ENCODE data around the gene SUPT7L. TPM values are rescaled to one million over a fixed set of nuclear protein-coding genes. Genes with fewer than 3 reads are reported as not detected.

SUPT7L gene
- total and polyA plus RNA-seq, 2 of the 13 experiments (the other 11 are each of a cell fraction or from before 2014, with no cell fraction given): 32.9 to 77.5 TPM

GRCh38 chr2:27628767-27629709 is 34.4 kb downstream of the SUPT7L start, which contains the start of the genes CCDC121 and GPN1 (continued):
- TF ChIP-seq, protein P1, sequence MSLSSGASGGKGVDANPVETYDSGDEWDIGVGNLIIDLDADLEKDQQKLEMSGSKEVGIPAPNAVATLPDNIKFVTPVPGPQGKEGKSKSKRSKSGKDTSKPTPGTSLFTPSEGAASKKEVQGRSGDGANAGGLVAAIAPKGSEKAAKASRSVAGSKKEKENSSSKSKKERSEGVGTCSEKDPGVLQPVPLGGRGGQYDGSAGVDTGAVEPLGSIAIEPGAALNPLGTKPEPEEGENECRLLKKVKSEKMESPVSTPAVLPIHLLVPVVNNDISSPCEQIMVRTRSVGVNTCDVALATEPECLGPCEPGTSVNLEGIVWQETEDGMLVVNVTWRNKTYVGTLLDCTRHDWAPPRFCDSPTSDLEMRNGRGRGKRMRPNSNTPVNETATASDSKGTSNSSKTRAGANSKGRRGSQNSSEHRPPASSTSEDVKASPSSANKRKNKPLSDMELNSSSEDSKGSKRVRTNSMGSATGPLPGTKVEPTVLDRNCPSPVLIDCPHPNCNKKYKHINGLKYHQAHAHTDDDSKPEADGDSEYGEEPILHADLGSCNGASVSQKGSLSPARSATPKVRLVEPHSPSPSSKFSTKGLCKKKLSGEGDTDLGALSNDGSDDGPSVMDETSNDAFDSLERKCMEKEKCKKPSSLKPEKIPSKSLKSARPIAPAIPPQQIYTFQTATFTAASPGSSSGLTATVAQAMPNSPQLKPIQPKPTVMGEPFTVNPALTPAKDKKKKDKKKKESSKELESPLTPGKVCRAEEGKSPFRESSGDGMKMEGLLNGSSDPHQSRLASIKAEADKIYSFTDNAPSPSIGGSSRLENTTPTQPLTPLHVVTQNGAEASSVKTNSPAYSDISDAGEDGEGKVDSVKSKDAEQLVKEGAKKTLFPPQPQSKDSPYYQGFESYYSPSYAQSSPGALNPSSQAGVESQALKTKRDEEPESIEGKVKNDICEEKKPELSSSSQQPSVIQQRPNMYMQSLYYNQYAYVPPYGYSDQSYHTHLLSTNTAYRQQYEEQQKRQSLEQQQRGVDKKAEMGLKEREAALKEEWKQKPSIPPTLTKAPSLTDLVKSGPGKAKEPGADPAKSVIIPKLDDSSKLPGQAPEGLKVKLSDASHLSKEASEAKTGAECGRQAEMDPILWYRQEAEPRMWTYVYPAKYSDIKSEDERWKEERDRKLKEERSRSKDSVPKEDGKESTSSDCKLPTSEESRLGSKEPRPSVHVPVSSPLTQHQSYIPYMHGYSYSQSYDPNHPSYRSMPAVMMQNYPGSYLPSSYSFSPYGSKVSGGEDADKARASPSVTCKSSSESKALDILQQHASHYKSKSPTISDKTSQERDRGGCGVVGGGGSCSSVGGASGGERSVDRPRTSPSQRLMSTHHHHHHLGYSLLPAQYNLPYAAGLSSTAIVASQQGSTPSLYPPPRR (CRISPR knock-in tag; IDR thresholded peaks at IDR 0.05; ENCODE audit: borderline replicate concordance): peak; percentile 58; the same call in 1 of the 2 replicates
- TF ChIP-seq, protein P2, sequence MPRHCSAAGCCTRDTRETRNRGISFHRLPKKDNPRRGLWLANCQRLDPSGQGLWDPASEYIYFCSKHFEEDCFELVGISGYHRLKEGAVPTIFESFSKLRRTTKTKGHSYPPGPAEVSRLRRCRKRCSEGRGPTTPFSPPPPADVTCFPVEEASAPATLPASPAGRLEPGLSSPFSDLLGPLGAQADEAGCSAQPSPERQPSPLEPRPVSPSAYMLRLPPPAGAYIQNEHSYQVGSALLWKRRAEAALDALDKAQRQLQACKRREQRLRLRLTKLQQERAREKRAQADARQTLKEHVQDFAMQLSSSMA (CRISPR knock-in tag; IDR thresholded peaks at IDR 0.05): no peak
- TF ChIP-seq MEIS1 (CRISPR knock-in tag; IDR thresholded peaks at IDR 0.05; ENCODE audit: borderline replicate concordance): no peak
- no peak for TF ChIP-seq NFIC (IDR thresholded peaks at IDR 0.05; ENCODE audit: low read length)
- TF ChIP-seq TMF1 (CRISPR knock-in tag; IDR thresholded peaks at IDR 0.05; ENCODE audit: low read depth): peak; percentile 56; the same call in 1 of the 2 replicates
- TF ChIP-seq, protein P3, sequence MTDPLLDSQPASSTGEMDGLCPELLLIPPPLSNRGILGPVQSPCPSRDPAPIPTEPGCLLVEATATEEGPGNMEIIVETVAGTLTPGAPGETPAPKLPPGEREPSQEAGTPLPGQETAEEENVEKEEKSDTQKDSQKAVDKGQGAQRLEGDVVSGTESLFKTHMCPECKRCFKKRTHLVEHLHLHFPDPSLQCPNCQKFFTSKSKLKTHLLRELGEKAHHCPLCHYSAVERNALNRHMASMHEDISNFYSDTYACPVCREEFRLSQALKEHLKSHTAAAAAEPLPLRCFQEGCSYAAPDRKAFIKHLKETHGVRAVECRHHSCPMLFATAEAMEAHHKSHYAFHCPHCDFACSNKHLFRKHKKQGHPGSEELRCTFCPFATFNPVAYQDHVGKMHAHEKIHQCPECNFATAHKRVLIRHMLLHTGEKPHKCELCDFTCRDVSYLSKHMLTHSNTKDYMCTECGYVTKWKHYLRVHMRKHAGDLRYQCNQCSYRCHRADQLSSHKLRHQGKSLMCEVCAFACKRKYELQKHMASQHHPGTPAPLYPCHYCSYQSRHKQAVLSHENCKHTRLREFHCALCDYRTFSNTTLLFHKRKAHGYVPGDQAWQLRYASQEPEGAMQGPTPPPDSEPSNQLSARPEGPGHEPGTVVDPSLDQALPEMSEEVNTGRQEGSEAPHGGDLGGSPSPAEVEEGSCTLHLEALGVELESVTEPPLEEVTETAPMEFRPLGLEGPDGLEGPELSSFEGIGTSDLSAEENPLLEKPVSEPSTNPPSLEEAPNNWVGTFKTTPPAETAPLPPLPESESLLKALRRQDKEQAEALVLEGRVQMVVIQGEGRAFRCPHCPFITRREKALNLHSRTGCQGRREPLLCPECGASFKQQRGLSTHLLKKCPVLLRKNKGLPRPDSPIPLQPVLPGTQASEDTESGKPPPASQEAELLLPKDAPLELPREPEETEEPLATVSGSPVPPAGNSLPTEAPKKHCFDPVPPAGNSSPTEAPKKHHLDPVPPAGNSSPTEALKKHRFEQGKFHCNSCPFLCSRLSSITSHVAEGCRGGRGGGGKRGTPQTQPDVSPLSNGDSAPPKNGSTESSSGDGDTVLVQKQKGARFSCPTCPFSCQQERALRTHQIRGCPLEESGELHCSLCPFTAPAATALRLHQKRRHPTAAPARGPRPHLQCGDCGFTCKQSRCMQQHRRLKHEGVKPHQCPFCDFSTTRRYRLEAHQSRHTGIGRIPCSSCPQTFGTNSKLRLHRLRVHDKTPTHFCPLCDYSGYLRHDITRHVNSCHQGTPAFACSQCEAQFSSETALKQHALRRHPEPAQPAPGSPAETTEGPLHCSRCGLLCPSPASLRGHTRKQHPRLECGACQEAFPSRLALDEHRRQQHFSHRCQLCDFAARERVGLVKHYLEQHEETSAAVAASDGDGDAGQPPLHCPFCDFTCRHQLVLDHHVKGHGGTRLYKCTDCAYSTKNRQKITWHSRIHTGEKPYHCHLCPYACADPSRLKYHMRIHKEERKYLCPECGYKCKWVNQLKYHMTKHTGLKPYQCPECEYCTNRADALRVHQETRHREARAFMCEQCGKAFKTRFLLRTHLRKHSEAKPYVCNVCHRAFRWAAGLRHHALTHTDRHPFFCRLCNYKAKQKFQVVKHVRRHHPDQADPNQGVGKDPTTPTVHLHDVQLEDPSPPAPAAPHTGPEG (CRISPR knock-in tag; IDR thresholded peaks at IDR 0.05): 0 out of 2 replicates have a peak, but pooled peaks have one; percentile 66
- TF ChIP-seq EHMT2 (IDR thresholded peaks at IDR 0.05; ENCODE audit: borderline replicate concordance, low read depth, low read length): no peak
- TF ChIP-seq TEF (CRISPR knock-in tag; IDR thresholded peaks at IDR 0.05): no peak
- peak; percentile 37; the same call in 1 of the 2 replicates for TF ChIP-seq HOXA9 (CRISPR knock-in tag; IDR thresholded peaks at IDR 0.05; ENCODE audit: borderline replicate concordance)
- TF ChIP-seq ZNF773 (CRISPR knock-in tag; IDR thresholded peaks at IDR 0.05; ENCODE audit: borderline replicate concordance): no peak; the same call in 1 of the 2 replicates
- TF ChIP-seq SIN3B (IDR thresholded peaks at IDR 0.05; ENCODE audit: low read length): peak; percentile 78; the same call in 1 of the 2 replicates
- no peak for TF ChIP-seq RBAK (CRISPR knock-in tag; IDR thresholded peaks at IDR 0.05)
- TF ChIP-seq ZNF652 (CRISPR knock-in tag; IDR thresholded peaks at IDR 0.05; ENCODE audit: borderline replicate concordance, low read depth): no peak
- TF ChIP-seq, protein P4, sequence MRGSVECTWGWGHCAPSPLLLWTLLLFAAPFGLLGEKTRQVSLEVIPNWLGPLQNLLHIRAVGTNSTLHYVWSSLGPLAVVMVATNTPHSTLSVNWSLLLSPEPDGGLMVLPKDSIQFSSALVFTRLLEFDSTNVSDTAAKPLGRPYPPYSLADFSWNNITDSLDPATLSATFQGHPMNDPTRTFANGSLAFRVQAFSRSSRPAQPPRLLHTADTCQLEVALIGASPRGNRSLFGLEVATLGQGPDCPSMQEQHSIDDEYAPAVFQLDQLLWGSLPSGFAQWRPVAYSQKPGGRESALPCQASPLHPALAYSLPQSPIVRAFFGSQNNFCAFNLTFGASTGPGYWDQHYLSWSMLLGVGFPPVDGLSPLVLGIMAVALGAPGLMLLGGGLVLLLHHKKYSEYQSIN (CRISPR knock-in tag; IDR thresholded peaks at IDR 0.05; ENCODE audit: borderline replicate concordance): no peak
